ENCODE results near the gene KIR2DL1. TPM values are rescaled to one million over a fixed set of nuclear protein-coding genes. Genes with fewer than 3 reads are reported as not detected.

Gene KIR2DL1
- total and polyA plus RNA-seq, 2 of the 4 experiments (the other 2 are of a cell fraction), result not detected

GRCh38 chr19:54804571-54804970, 35.0 kb downstream of the KIR2DL1 start:
- Histone ChIP-seq H3K4me1 (ENCODE audit: control insufficient read depth, insufficient read depth, low read length) (no peaks in the 10 kb centered on the region), H3K9ac (ENCODE audit: low read depth, low read length) (no peak overlapping the region), H3K27ac (ENCODE audit: insufficient read depth, low read length) (no peak overlapping the region), H4K8ac (ENCODE audit: low read depth in 2 of 2, low read length in 2 of 2) (no peak overlapping the region), H2BK15ac (ENCODE audit: low read depth, low read length) (no peak overlapping the region), H3K36me3 (ENCODE audit: control insufficient read depth, insufficient read depth, low read length) (no peaks in the 10 kb centered on the region), H4K5ac (ENCODE audit: low read depth, low read length) (no peak overlapping the region), H2AK5ac (ENCODE audit: low read depth, low read length) (no peak overlapping the region), H3K14ac (replicated peaks; ENCODE audit: low read depth, low read length) (no peak overlapping the region), H3K4me3 (ENCODE audit: insufficient read depth, low read depth, low read length) (no peak overlapping the region), H4K20me1 (ENCODE audit: insufficient read depth, low read length) (no peaks in the 10 kb centered on the region), H3K4ac (ENCODE audit: low read depth, low read length) (no peak overlapping the region), H4K91ac (ENCODE audit: insufficient read depth, low read depth, low read length) (no peak overlapping the region), H3K27me3 (ENCODE audit: control insufficient read depth, insufficient read depth, low read length) (no peaks in the 10 kb centered on the region), H3K18ac (ENCODE audit: low read depth, low read length) (no peak overlapping the region), H2AK9ac (replicated peaks; ENCODE audit: low read depth, low read length, poor library complexity) (no peak overlapping the region), H3K79me1 (ENCODE audit: low read depth in 1 of 2, low read length in 2 of 2) (no peaks in the 10 kb centered on the region), H2BK5ac (ENCODE audit: low read depth, low read length, poor library complexity, severe bottlenecking) (no peak overlapping the region), H3K4me2 (ENCODE audit: low read depth, low read length) (no peak overlapping the region), H3K9me1 (ENCODE audit: insufficient read depth, low read length) (no peaks in the 10 kb centered on the region), H3K56ac (ENCODE audit: extremely low read depth, insufficient read depth, low read length) (no peak overlapping the region), H2BK20ac (ENCODE audit: low read depth, low read length) (no peak overlapping the region), H2AFZ (replicated peaks; ENCODE audit: low read length, poor library complexity) (no peak overlapping the region), H3K23ac (ENCODE audit: low read depth, low read length) (no peak overlapping the region), H2BK120ac (ENCODE audit: low read depth, low read length) (no peak overlapping the region), H3K9me3 (ENCODE audit: control insufficient read depth, insufficient read depth, low read length) (peaks cover 32% of the 10 kb centered on the region)
- intact Hi-C loops (cut with micrococcal nuclease), result no loop called here
- ChIA-PET POLR2A (ENCODE audit: unreplicated experiment) (no interaction called here), CTCF (no interaction called here)
- in situ Hi-C loops (cut with MboI; ENCODE audit: low sequenced_read_pairs), result no loop called here
- DNase-seq, result no peak
- dilution Hi-C loops (cut with HindIII; ENCODE audit: low sequenced_read_pairs, unreplicated experiment), result no loop called here
- WGBS, 2 experiments (ENCODE audit: extremely low coverage in 2 of 2, insufficient read length in 1 of 2), result 100% methylated on average over 2 of the region's 10 CpGs; no CpG with 5 or more reads in 1 of the 2 experiments
- TF ChIP-seq CEBPB (IDR thresholded peaks at IDR 0.05; ENCODE audit: low read depth, low read length), result no peak
- no peak for TF ChIP-seq SMC3 (IDR thresholded peaks at IDR 0.05; ENCODE audit: low read depth, low read length)
- no peak for TF ChIP-seq CHD1 (IDR thresholded peaks at IDR 0.05; ENCODE audit: low read depth, low read length)
- no peak for TF ChIP-seq USF2 (IDR thresholded peaks at IDR 0.05; ENCODE audit: low read depth, low read length)
- TF ChIP-seq MXI1 (IDR thresholded peaks at IDR 0.05; ENCODE audit: borderline replicate concordance, low read depth, low read length), result no peak
- TF ChIP-seq RCOR1 (IDR thresholded peaks at IDR 0.05; ENCODE audit: insufficient replicate concordance, low read length), result no peak
- TF ChIP-seq FOS (IDR thresholded peaks at IDR 0.05; ENCODE audit: low read depth, low read length), result no peak
- TF ChIP-seq RAD21 (IDR thresholded peaks at IDR 0.05; ENCODE audit: low read length), result no peak
- no peak for TF ChIP-seq ELK1 (IDR thresholded peaks at IDR 0.05; ENCODE audit: borderline replicate concordance, low read depth, low read length)
- TF ChIP-seq MAFK (IDR thresholded peaks at IDR 0.05; ENCODE audit: low read depth, low read length), result no peak
- no peak for TF ChIP-seq BHLHE40 (IDR thresholded peaks at IDR 0.05; ENCODE audit: low read depth, low read length)
- no peak for TF ChIP-seq MAZ (IDR thresholded peaks at IDR 0.05; ENCODE audit: borderline replicate concordance, low read depth, low read length)
- no peak for TF ChIP-seq RFX5 (IDR thresholded peaks at IDR 0.05; ENCODE audit: low read depth, low read length)
- no peak for TF ChIP-seq CTCF (conservative IDR thresholded peaks at IDR 0.05; ENCODE audit: low read depth, low read length)
- TF ChIP-seq NFE2L2 (IDR thresholded peaks at IDR 0.05; ENCODE audit: low read depth, low read length), result no peak
- TF ChIP-seq POLR2A (IDR thresholded peaks at IDR 0.05; ENCODE audit: low read depth, low read length), result no peak
- no TSS peak for BruUV-seq (replicated peaks)
- ATAC-seq (ENCODE audit: low read depth), result no peak

Measured in IMR-90 (cell line).